ENCODE results near the gene HSPBP1. TPM values are rescaled to one million over a fixed set of nuclear protein-coding genes. Genes with fewer than 3 reads are reported as not detected.
"Not testable (repeated sequence)": the region's sequence is repeated elsewhere in the genome, so short reads cannot be mapped to it uniquely, and the experiment has no call there.

The HSPBP1 gene
- total RNA-seq, 2 experiments from 2014 or later: 46.4 to 47.1 TPM

GRCh38 chr19:55226788-55227187, 53.1 kb downstream of the HSPBP1 start:
- H3K36me3 Mint-ChIP-seq (ENCODE audit: low read depth): peaks cover 21% of the 10 kb centered on the region
- intact Hi-C loops (cut with micrococcal nuclease): no loop called here
- H3K27me3 Mint-ChIP-seq: no peaks in the 10 kb centered on the region
- no peaks in the 10 kb centered on the region for H3K4me1 Mint-ChIP-seq (ENCODE audit: low read depth)
- ChIA-PET CTCF (no interaction called here), POLR2A (interaction anchor here (0.9 kb wide), 1 partner anchor 27 kb away, joined by 3 read pairs; no protein-coding TSS in a partner anchor)
- DNase-seq (no peak), ATAC-seq (no peak)
- H3K9me3 Mint-ChIP-seq: no peaks in the 10 kb centered on the region
- TF ChIP-seq CTCF (IDR thresholded peaks at IDR 0.05): no peak
- H3K27ac Mint-ChIP-seq: no peak overlapping the region
- no peak overlapping the region for H3K4me3 Mint-ChIP-seq

GRCh38 chr19:55226273-55226672, 53.6 kb downstream of the HSPBP1 start:
- intact Hi-C loops (cut with micrococcal nuclease): no loop called here

GRCh38 chr19:55225415-55225958, 54.4 kb downstream of the HSPBP1 start:
- Mint-ChIP-seq H3K27me3 (no peaks in the 10 kb centered on the region), H3K4me1 (ENCODE audit: low read depth) (peaks cover 2% of the 10 kb centered on the region), H3K27ac (peak overlapping the region; percentile 31), H3K9me3 (peaks cover 8% of the 10 kb centered on the region), H3K36me3 (ENCODE audit: low read depth) (peaks cover 28% of the 10 kb centered on the region), H3K4me3 (no peak overlapping the region)
- CTCF ChIA-PET: no interaction called here
- DNase-seq (no peak), ATAC-seq (no peak)
- POLR2A ChIA-PET: no interaction called here
- no peak for TF ChIP-seq CTCF (IDR thresholded peaks at IDR 0.05)
- intact Hi-C loops (cut with micrococcal nuclease): no loop called here

More at GRCh38 chr19:55226273-55226672, 53.6 kb downstream of the HSPBP1 start:
- peaks cover 22% of the 10 kb centered on the region for H3K36me3 Mint-ChIP-seq (ENCODE audit: low read depth)
- TF ChIP-seq CTCF (IDR thresholded peaks at IDR 0.05): no peak
- H3K27ac Mint-ChIP-seq: no peak overlapping the region
- no peak overlapping the region for H3K4me3 Mint-ChIP-seq
- POLR2A ChIA-PET: no interaction called here
- DNase-seq (no peak), ATAC-seq (no peak)
- CTCF ChIA-PET: no interaction called here
- H3K27me3 Mint-ChIP-seq: no peaks in the 10 kb centered on the region
- H3K4me1 Mint-ChIP-seq (ENCODE audit: low read depth): no peaks in the 10 kb centered on the region
- H3K9me3 Mint-ChIP-seq: peaks cover 2% of the 10 kb centered on the region

GRCh38 chr19:55224679-55225414, 55.1 kb downstream of the HSPBP1 start:
- DNase-seq; H3K9me3 Mint-ChIP-seq; CTCF ChIA-PET; H3K27ac Mint-ChIP-seq; intact Hi-C loops (cut with micrococcal nuclease); POLR2A ChIA-PET; H3K4me3 Mint-ChIP-seq; H3K4me1 Mint-ChIP-seq (ENCODE audit: low read depth); ATAC-seq; H3K27me3 Mint-ChIP-seq: not testable (repeated sequence)
- H3K36me3 Mint-ChIP-seq (ENCODE audit: low read depth): peaks cover 29% of the 10 kb centered on the region

- POLR2A ChIA-PET: interaction anchor here (0.7 kb wide), 1 partner anchor 36 kb away, joined by 3 read pairs; no protein-coding TSS in a partner anchor
- no peak overlapping the region for H3K4me3 Mint-ChIP-seq
- peaks cover 26% of the 10 kb centered on the region for H3K36me3 Mint-ChIP-seq (ENCODE audit: low read depth)
- H3K4me1 Mint-ChIP-seq (ENCODE audit: low read depth): peaks cover 2% of the 10 kb centered on the region
- no peak overlapping the region for H3K27ac Mint-ChIP-seq
- DNase-seq (no peak), ATAC-seq (no peak)
- TF ChIP-seq CTCF (IDR thresholded peaks at IDR 0.05): no peak
- intact Hi-C loops (cut with micrococcal nuclease): no loop called here
- peaks cover 10% of the 10 kb centered on the region for H3K9me3 Mint-ChIP-seq
- no peaks in the 10 kb centered on the region for H3K27me3 Mint-ChIP-seq
- CTCF ChIA-PET: no interaction called here
These were observed 55.8 kb downstream of the HSPBP1 start for GRCh38 chr19:55224038-55224665.

Data from activated CD8-positive, alpha-beta T cell treated with anti-CD3 and anti-CD28 coated beads for 36 hours (primary cell).